HEK293 (cell line): ENCODE results near the gene RAB3IP.

Source experiments
- CTCF ChIA-PET: fragments of 350-600 bp; formaldehyde crosslinking; extraction: SDS; loops from one replicate; lab custom pipeline; 2021; ENCODE audit warnings: antibody characterized with exemption; lab: Yijun Ruan, JAX
- POLR2A ChIA-PET: fragments of 300-600 bp; formaldehyde crosslinking; extraction: SDS; loops from one replicate; lab custom pipeline; 2020; ENCODE audit warnings: antibody characterized with exemption, inconsistent platforms; lab: Yijun Ruan, JAX
- H3K27ac ChIP-seq: fragments of 200-500 bp; sonication (Bioruptor generic); 2 replicates; pipeline ENCODE4 v1.5.1; 2014; ENCODE audit warnings: low read depth, low read length, control low read depth, inconsistent platforms; ENCODE audit errors: extremely low read depth
- H3K36me3 ChIP-seq, 2 experiments: fragments of 200-500 bp in 1 of 2; sonication (Bioruptor generic) in 1 of 2; 1 replicate in 1 of 2; 2 replicates in 1 of 2; pipeline ENCODE4 v1.5.1; 2014 to 2017; ENCODE audit warnings: inconsistent platforms in 2 of 2, low read length in 2 of 2; ENCODE audit not compliant: control insufficient read depth in 2 of 2, insufficient read depth in 1 of 2
- H3K4me1 ChIP-seq: fragments of 200-500 bp; sonication (Bioruptor generic); 2 replicates; pipeline ENCODE4 v1.5.1; 2014; ENCODE audit warnings: mild to moderate bottlenecking, low read length, inconsistent platforms; ENCODE audit not compliant: control insufficient read depth, insufficient read depth
- H3K4me3 ChIP-seq: 2 replicates; pipeline ENCODE4 v1.5.1; 2011; ENCODE audit warnings: low read depth, mild to moderate bottlenecking, control low read depth, low read length, moderate library complexity
- H3K9me3 ChIP-seq: fragments of 200-500 bp; sonication (Bioruptor generic); 2 replicates; pipeline ENCODE4 v1.5.1; 2014; ENCODE audit warnings: low read depth, low read length, inconsistent platforms; ENCODE audit not compliant: control insufficient read depth, insufficient read depth
- PRDM6 ChIP-seq: fragments of 450-650 bp; formaldehyde crosslinking; IDR thresholded peaks from 2 replicates; pipeline ENCODE4 v1.5.1; 2017; ENCODE audit warnings: missing biosample characterization, missing genetic modification characterization
- SP3 ChIP-seq: fragments of 450-650 bp; formaldehyde crosslinking; IDR thresholded peaks from 2 replicates; pipeline ENCODE4 v1.5.1; 2016; ENCODE audit warnings: missing biosample characterization, missing genetic modification characterization
- ZBTB11 ChIP-seq: fragments of 450-650 bp; formaldehyde crosslinking; conservative IDR thresholded peaks from 2 replicates; pipeline ENCODE4 v1.5.1; 2016; ENCODE audit warnings: low read depth, missing biosample characterization, missing genetic modification characterization
- ZBTB44 ChIP-seq: fragments of 450-650 bp; IDR thresholded peaks from 2 replicates; pipeline ENCODE4 v1.5.1; 2018; ENCODE audit warnings: missing biosample characterization, mild to moderate bottlenecking, missing genetic modification characterization
- ZBTB8A ChIP-seq: fragments of 450-650 bp; formaldehyde crosslinking; IDR thresholded peaks from 2 replicates; pipeline ENCODE4 v1.5.1; 2016; ENCODE audit warnings: missing biosample characterization, missing genetic modification characterization
- ZNF148 ChIP-seq: fragments of 450-650 bp; formaldehyde crosslinking; IDR thresholded peaks from 2 replicates; pipeline ENCODE4 v1.5.0; 2017; ENCODE audit warnings: missing biosample characterization, missing genetic modification characterization, borderline replicate concordance
- ZNF2 ChIP-seq: fragments of 450-650 bp; formaldehyde crosslinking; IDR thresholded peaks from 2 replicates; pipeline ENCODE4 v1.5.1; 2016; ENCODE audit warnings: missing biosample characterization, missing genetic modification characterization
- ZNF221 ChIP-seq: fragments of 450-650 bp; formaldehyde crosslinking; IDR thresholded peaks from 2 replicates; pipeline ENCODE4 v1.5.1; 2017; ENCODE audit warnings: missing biosample characterization, missing genetic modification characterization, borderline replicate concordance
- ZNF423 ChIP-seq: fragments of 450-650 bp; formaldehyde crosslinking; IDR thresholded peaks from 2 replicates; pipeline ENCODE4 v1.5.1; 2016; ENCODE audit warnings: missing biosample characterization, missing genetic modification characterization
- ZNF48 ChIP-seq: fragments of 450-650 bp; formaldehyde crosslinking; IDR thresholded peaks from 2 replicates; pipeline ENCODE4 v1.5.1; 2016; ENCODE audit warnings: missing biosample characterization, missing genetic modification characterization
- ZNF518A ChIP-seq: fragments of 450-650 bp; formaldehyde crosslinking; conservative IDR thresholded peaks from 2 replicates; pipeline ENCODE4 v1.5.1; 2016; ENCODE audit warnings: low read depth, missing biosample characterization, missing genetic modification characterization
- ZNF624 ChIP-seq: fragments of 450-650 bp; formaldehyde crosslinking; IDR thresholded peaks from 2 replicates; pipeline ENCODE4 v1.5.1; 2017; ENCODE audit warnings: missing biosample characterization, missing genetic modification characterization
- ZNF654 ChIP-seq: fragments of 450-650 bp; formaldehyde crosslinking; IDR thresholded peaks from 2 replicates; pipeline ENCODE4 v1.5.1; 2016; ENCODE audit warnings: low read depth, missing biosample characterization, missing genetic modification characterization
- ZNF707 ChIP-seq: fragments of 450-650 bp; formaldehyde crosslinking; IDR thresholded peaks from 2 replicates; pipeline ENCODE4 v1.5.1; 2016; ENCODE audit warnings: missing biosample characterization, missing genetic modification characterization

The RAB3IP gene

GRCh38 chr12:69766260-69766659 lies 27.6 kb downstream of the RAB3IP start:
- H3K4me1 ChIP-seq: no peaks in the 10 kb centered on the region
- TF ChIP-seq ZBTB8A (no peak), ZNF48 (no peak), ZBTB44 (no peak), ZNF2 (tag by site-specific recombination) (no peak), ZNF518A (tag by site-specific recombination) (no peak), ZNF221 (tag by site-specific recombination) (no peak), ZNF148 (tag by site-specific recombination) (no peak)
- no peak overlapping the region for H3K27ac ChIP-seq
- H3K36me3 ChIP-seq: peaks cover 0 to 35% of the 10 kb centered on the region in 2 experiments; a peak in 2 of 3 replicates
- H3K9me3 ChIP-seq: no peaks in the 10 kb centered on the region
- POLR2A ChIA-PET: no interaction called here
- no peak overlapping the region for H3K4me3 ChIP-seq
- CTCF ChIA-PET: interaction anchor here (0.8 kb wide), 1 partner anchor 955 kb away, joined by 4 read pairs; no protein-coding TSS in a partner anchor

GRCh38 chr12:69779928-69780327 lies 41.3 kb downstream of the RAB3IP start:
- TF ChIP-seq ZNF624: no peak
- 0 out of 2 replicates have a peak, but pooled peaks have one; percentile 8 for TF ChIP-seq ZNF654 (tag by site-specific recombination)
- no peak for TF ChIP-seq ZNF707
- no peak for TF ChIP-seq ZNF423 (tag by site-specific recombination)
- no peak for TF ChIP-seq SP3 (tag by site-specific recombination)
- TF ChIP-seq, all 188 proteins: peak for 1
- Histone ChIP-seq H3K9me3 (no peaks in the 10 kb centered on the region), H3K4me1 (no peaks in the 10 kb centered on the region), H3K27ac (no peak overlapping the region), H3K4me3 (no peak overlapping the region), H3K36me3 (peaks cover 0 to 4% of the 10 kb centered on the region in 2 experiments)
- POLR2A ChIA-PET: interaction anchor here (0.6 kb wide), 1 partner anchor 101 kb away, joined by 6 read pairs; no protein-coding TSS in a partner anchor
- CTCF ChIA-PET: interaction anchor here (1.1 to 1.3 kb wide), 2 partner anchors 95 to 114 kb away, joined by 3 read pairs; no protein-coding TSS in a partner anchor

GRCh38 chr12:69783365-69783764 lies 44.7 kb downstream of the RAB3IP start:
- POLR2A ChIA-PET: no interaction called here
- no peak overlapping the region for H3K4me3 ChIP-seq
- H3K27ac ChIP-seq: no peak overlapping the region
- CTCF ChIA-PET: interaction anchor here (1.0 kb wide), 1 partner anchor 96 kb away, joined by 4 read pairs; no protein-coding TSS in a partner anchor
- H3K4me1 ChIP-seq: no peaks in the 10 kb centered on the region
- TF ChIP-seq ZBTB11 (tag by site-specific recombination): no peak
- TF ChIP-seq PRDM6 (tag by site-specific recombination): no peak
- H3K36me3 ChIP-seq: peaks cover 5 to 16% of the 10 kb centered on the region in 2 experiments
- H3K9me3 ChIP-seq: no peaks in the 10 kb centered on the region
